Tibial nerve (tissue), 4 donors: Measurements from ENCODE around the gene CCR5. TPM values are rescaled to one million over a fixed set of nuclear protein-coding genes. Genes with fewer than 3 reads are reported as not detected.

Experiments
- DNase-seq, 2 donors: peaks; one replicate each; pipeline ENCODE4 v3.0.0-alpha.2; 2019; ENCODE audit warnings: low spot score in 2 of 2
- H3K27ac ChIP-seq, 4 donors: fragments of 200-600 bp; sonication (generic) in 3 of 4; one replicate each; pipeline ENCODE4 v1.5.1; 2017 to 2019; ENCODE audit warnings: mild to moderate bottlenecking in 1 of 4
- H3K27me3 ChIP-seq, 2 donors: fragments of 200-600 bp; sonication (generic) in 1 of 2; one replicate each; pipeline versions ENCODE4 v1.5.1 to v1.6.0; 2017 to 2019
- H3K36me3 ChIP-seq, 3 donors: fragments of 200-600 bp; sonication (generic); one replicate each; pipeline ENCODE4 v1.5.1; 2018 to 2019
- H3K4me1 ChIP-seq, 4 donors: fragments of 200-600 bp; sonication (generic) in 3 of 4; one replicate each; pipeline ENCODE4 v1.5.1; 2017 to 2019
- H3K4me3 ChIP-seq, 4 donors: fragments of 200-600 bp; sonication (generic) in 3 of 4; one replicate each; pipeline ENCODE4 v1.5.1; 2017 to 2019; ENCODE audit warnings: mild to moderate bottlenecking in 1 of 4, moderate library complexity in 1 of 4
- H3K9me3 ChIP-seq, 4 donors: fragments of 200-600 bp; sonication (generic) in 3 of 4; one replicate each; pipeline ENCODE4 v1.5.1; 2017 to 2019
- EP300 ChIP-seq, 2 donors: sonication (generic); formaldehyde crosslinking; IDR thresholded peaks; one replicate each; pipeline ENCODE4 v1.6.1; 2017; ENCODE audit warnings: antibody characterized with exemption in 2 of 2, mild to moderate bottlenecking in 1 of 2
- POLR2A ChIP-seq, 2 donors: fragments of 450-650 bp; IDR thresholded peaks; one replicate each; pipeline ENCODE4 v1.6.1; 2017; ENCODE audit warnings: antibody characterized with exemption in 2 of 2, mild to moderate bottlenecking in 2 of 2, moderate library complexity in 2 of 2
- WGBS, 2 donors: methylation state at CpG; one replicate each; pipeline ENCODE4 v1.1.5; 2018; 5-methylcytosine and 5-hydroxymethylcytosine counted together
- total RNA-seq, 4 donors: library from RNA; depleted of rRNA; stranded (reverse); fragments of >200 nt; gene quantifications; one replicate each; pipeline ENCODE4 v1.1.0, GENCODE V29; 2016
- TF ChIP-seq, protein P1 (sequence below), 5 experiments: fragments of 200-600 bp in 3 of 5; fragments of 450-650 bp in 2 of 5; sonication (generic) in 3 of 5; IDR thresholded peaks; one replicate each; pipeline ENCODE4 v1.5.1; 2016 to 2019; ENCODE audit warnings: antibody characterized with exemption in 5 of 5, mild to moderate bottlenecking in 3 of 5, moderate library complexity in 2 of 5

Gene CCR5
- total RNA-seq, 4 donors from 2014 or later = 0.22 to 1.2 (median 0.87) TPM

DNA sequence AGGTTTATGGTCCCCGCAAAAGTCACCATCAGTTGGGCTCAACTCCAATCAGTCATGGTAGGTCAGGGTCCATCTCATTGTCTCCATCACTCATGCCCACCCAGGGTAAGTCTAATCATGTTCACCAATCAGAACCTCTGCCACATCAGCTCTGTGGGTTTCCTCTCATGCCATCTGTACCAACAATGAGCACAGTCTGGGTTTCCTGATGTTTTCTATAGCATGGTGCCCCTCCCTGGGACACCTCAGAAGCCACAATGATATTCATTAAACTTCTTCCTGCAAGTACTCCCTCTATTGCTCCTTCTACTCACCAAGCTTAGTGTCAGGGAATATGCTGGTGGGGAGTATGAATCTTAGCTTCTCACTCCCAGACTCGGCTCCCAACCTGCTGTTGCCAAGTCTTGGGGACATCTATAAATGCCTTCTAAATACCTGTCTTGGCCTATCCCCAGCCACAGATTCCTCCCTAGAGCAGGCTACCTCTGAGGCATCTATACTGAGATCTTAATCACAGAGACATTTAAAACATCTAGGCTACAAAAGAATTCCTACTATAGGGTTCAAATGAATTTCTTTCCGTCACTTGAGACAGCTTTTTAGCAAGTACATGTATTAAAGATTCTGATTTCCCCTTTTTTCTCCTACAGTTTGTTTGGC is 21.8 kb upstream of the CCR5 start:
- DNase-seq = no peak
- H3K27ac ChIP-seq = no peak overlapping the region
- H3K4me3 ChIP-seq = no peak overlapping the region
- H3K27me3 ChIP-seq = peaks cover 0 to 1% of the 10 kb centered on the region in 2 donors
- WGBS, 2 donors = 81 to 90% methylated on average over 3 of the region's 3 CpGs
- peaks cover 0 to 6% (median 0%) of the 10 kb centered on the region in 4 donors for H3K4me1 ChIP-seq
- TF ChIP-seq POLR2A (IDR thresholded peaks at IDR 0.05) (no peak), EP300 (IDR thresholded peaks at IDR 0.05) (no peak)
- TF ChIP-seq, protein P1, sequence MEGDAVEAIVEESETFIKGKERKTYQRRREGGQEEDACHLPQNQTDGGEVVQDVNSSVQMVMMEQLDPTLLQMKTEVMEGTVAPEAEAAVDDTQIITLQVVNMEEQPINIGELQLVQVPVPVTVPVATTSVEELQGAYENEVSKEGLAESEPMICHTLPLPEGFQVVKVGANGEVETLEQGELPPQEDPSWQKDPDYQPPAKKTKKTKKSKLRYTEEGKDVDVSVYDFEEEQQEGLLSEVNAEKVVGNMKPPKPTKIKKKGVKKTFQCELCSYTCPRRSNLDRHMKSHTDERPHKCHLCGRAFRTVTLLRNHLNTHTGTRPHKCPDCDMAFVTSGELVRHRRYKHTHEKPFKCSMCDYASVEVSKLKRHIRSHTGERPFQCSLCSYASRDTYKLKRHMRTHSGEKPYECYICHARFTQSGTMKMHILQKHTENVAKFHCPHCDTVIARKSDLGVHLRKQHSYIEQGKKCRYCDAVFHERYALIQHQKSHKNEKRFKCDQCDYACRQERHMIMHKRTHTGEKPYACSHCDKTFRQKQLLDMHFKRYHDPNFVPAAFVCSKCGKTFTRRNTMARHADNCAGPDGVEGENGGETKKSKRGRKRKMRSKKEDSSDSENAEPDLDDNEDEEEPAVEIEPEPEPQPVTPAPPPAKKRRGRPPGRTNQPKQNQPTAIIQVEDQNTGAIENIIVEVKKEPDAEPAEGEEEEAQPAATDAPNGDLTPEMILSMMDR (IDR thresholded peaks at IDR 0.05) = no peak
- H3K9me3 ChIP-seq = no peaks in the 10 kb centered on the region
- no peaks in the 10 kb centered on the region for H3K36me3 ChIP-seq

GRCh38 chr3:46349484-46350261 is 21.1 kb upstream of the CCR5 start:
- Histone ChIP-seq H3K27ac (no peak overlapping the region), H3K36me3 (no peaks in the 10 kb centered on the region), H3K27me3 (peaks cover 0 to 5% of the 10 kb centered on the region in 2 donors), H3K4me3 (no peak overlapping the region), H3K4me1 (peaks cover 0 to 6% (median 0%) of the 10 kb centered on the region in 4 donors), H3K9me3 (no peaks in the 10 kb centered on the region)
- DNase-seq = no peak
- TF ChIP-seq, protein P1 (IDR thresholded peaks at IDR 0.05) = no peak
- TF ChIP-seq EP300 (IDR thresholded peaks at IDR 0.05) (no peak), POLR2A (IDR thresholded peaks at IDR 0.05) (no peak)
- WGBS, 2 donors = 64 to 72% methylated on average over 2 of the region's 2 CpGs

DNA sequence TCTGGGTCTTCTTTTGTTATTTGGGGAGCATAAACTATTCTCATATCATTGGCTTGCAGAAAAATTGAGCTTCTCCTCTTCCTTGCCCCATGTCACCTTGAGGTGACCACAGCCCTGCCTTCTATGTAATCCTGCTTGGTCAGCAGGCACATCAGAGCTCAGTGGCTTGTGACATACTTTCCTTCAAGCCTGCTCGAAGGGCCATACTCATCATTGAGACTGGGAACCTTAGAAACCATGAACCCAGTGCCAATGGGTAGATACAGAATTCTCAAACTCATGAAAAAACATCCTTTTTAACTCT is 20.5 kb upstream of the CCR5 start:
- no peak for TF ChIP-seq EP300 (IDR thresholded peaks at IDR 0.05)
- TF ChIP-seq, protein P1 (IDR thresholded peaks at IDR 0.05) = no peak
- TF ChIP-seq POLR2A (IDR thresholded peaks at IDR 0.05) = no peak
- Histone ChIP-seq H3K36me3 (no peaks in the 10 kb centered on the region), H3K27me3 (peaks cover 0 to 5% of the 10 kb centered on the region in 2 donors), H3K9me3 (no peaks in the 10 kb centered on the region), H3K4me1 (peaks cover 0 to 6% (median 0%) of the 10 kb centered on the region in 4 donors), H3K27ac (no peak overlapping the region), H3K4me3 (no peak overlapping the region)
- DNase-seq = no peak
- WGBS, 2 donors = 54% methylated on average over 1 of the region's 1 CpG

GRCh38 chr3:46351646-46352045 is 19.1 kb upstream of the CCR5 start:
- 93 to 96% methylated on average over 3 of the region's 3 CpGs for WGBS, 2 donors
- Histone ChIP-seq H3K4me3 (no peak overlapping the region), H3K9me3 (no peaks in the 10 kb centered on the region), H3K27me3 (peaks cover 0 to 5% of the 10 kb centered on the region in 2 donors), H3K4me1 (peaks cover 0 to 6% (median 0%) of the 10 kb centered on the region in 4 donors), H3K27ac (no peak overlapping the region), H3K36me3 (no peaks in the 10 kb centered on the region)
- TF ChIP-seq POLR2A (IDR thresholded peaks at IDR 0.05) (no peak), EP300 (IDR thresholded peaks at IDR 0.05) (no peak)
- TF ChIP-seq, protein P1 (IDR thresholded peaks at IDR 0.05) = no peak
- no peak for DNase-seq

DNA sequence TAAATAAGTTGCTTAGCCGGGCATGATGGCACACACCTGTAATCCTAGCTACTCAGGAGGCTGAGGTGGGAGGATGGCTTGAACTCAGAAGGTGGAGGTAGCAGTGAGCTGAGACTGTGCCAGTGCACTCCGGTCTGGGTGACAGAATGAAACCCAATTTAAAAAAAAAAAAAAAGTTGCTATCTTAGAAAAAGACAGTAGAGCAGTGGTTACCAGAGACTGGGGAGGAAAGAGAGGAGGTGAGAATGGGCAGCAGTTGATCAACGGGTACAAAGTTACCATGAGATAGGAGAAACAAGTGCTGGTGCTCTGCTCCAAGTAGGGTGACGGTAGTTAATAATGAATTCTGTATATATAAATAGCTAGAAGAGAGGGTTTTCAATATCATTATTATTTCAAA is 17.7 kb upstream of the CCR5 start:
- Histone ChIP-seq H3K27ac (no peak overlapping the region), H3K9me3 (no peaks in the 10 kb centered on the region), H3K27me3 (peaks cover 0 to 5% of the 10 kb centered on the region in 2 donors), H3K4me1 (peaks cover 0 to 6% (median 0%) of the 10 kb centered on the region in 4 donors), H3K36me3 (no peaks in the 10 kb centered on the region), H3K4me3 (no peak overlapping the region)
- TF ChIP-seq POLR2A (IDR thresholded peaks at IDR 0.05) (no peak), EP300 (IDR thresholded peaks at IDR 0.05) (no peak)
- TF ChIP-seq, protein P1 (IDR thresholded peaks at IDR 0.05) = no peak
- DNase-seq = no peak
- 76 to 78% methylated on average over 4 of the region's 4 CpGs for WGBS, 2 donors
